Stimulated activated CD8-positive, alpha-beta memory T cell treated with anti-CD3 and anti-CD28 coated beads, Interleukin-2, amount 100 ng/mL, for 1 hour (primary cell): ENCODE results near the gene RAPGEF3.

Experiments used
- DNase-seq, 2 donors: peaks; one replicate each; pipeline ENCODE4 v3.0.0-alpha.2; 2020; ENCODE audit warnings: low read depth in 2 of 2

Gene RAPGEF3

GRCh38 chr12:47757840-47758583 is 668 bp downstream of the RAPGEF3 start:
- no peak for DNase-seq

GRCh38 chr12:47757364-47757839 is 1.3 kb downstream of the RAPGEF3 start:
- DNase-seq: no peak

- DNase-seq: no peak
Observed at GRCh38 chr12:47755655-47756562, 2.8 kb downstream of the RAPGEF3 start.

- DNase-seq: no peak
Observed at GRCh38 chr12:47754881-47755280, 3.8 kb downstream of the RAPGEF3 start.

GRCh38 chr12:47754126-47754525 is 4.6 kb downstream of the RAPGEF3 start:
- no peak for DNase-seq

GRCh38 chr12:47753021-47754001 is 5.4 kb downstream of the RAPGEF3 start:
- no peak for DNase-seq

- no peak for DNase-seq
Observed at GRCh38 chr12:47752552-47752951, 6.1 kb downstream of the RAPGEF3 start.

GRCh38 chr12:47752121-47752520 is 6.6 kb downstream of the RAPGEF3 start:
- DNase-seq: no peak

GRCh38 chr12:47751561-47751960 is 7.1 kb downstream of the RAPGEF3 start:
- no peak for DNase-seq

- DNase-seq: no peak
Observed at GRCh38 chr12:47750916-47751470, 7.7 kb downstream of the RAPGEF3 start.

- no peak for DNase-seq
Observed at GRCh38 chr12:47750229-47750798, 8.4 kb downstream of the RAPGEF3 start.

GRCh38 chr12:47748899-47749298 is 9.8 kb downstream of the RAPGEF3 start:
- no peak for DNase-seq

- no peak for DNase-seq
Observed at GRCh38 chr12:47748507-47748828, 10.2 kb downstream of the RAPGEF3 start.

GRCh38 chr12:47747596-47748506 is 10.8 kb downstream of the RAPGEF3 start:
- DNase-seq: no peak

- no peak for DNase-seq
Observed at GRCh38 chr12:47747126-47747525, 11.6 kb downstream of the RAPGEF3 start.

GRCh38 chr12:47746523-47746922 is 12.2 kb downstream of the RAPGEF3 start:
- DNase-seq: no peak

- no peak for DNase-seq
Observed at GRCh38 chr12:47746073-47746472, 12.6 kb downstream of the RAPGEF3 start.

- DNase-seq: no peak
Observed at GRCh38 chr12:47745485-47746041, 13.1 kb downstream of the RAPGEF3 start.

GRCh38 chr12:47744778-47745436 is 13.8 kb downstream of the RAPGEF3 start:
- no peak for DNase-seq
